OCI-LY1 (cell line): Measurements from ENCODE around the gene GMFB.
"Not testable (repeated sequence)": the region's sequence is repeated elsewhere in the genome, so short reads cannot be mapped to it uniquely, and the experiment has no call there.

ENCODE experiments used
- H2AFZ ChIP-seq: fragments of 200-600 bp; sonication (generic), shearing (Covaris generic); 2 replicates; pipeline ENCODE4 v1.6.0; 2014; ENCODE audit warnings: antibody characterized with exemption, mild to moderate bottlenecking, low read length
- H3F3A ChIP-seq: fragments of 200-600 bp; sonication (generic), shearing (Covaris generic); 2 replicates; pipeline ENCODE4 v1.6.0; 2014; ENCODE audit warnings: mild to moderate bottlenecking, antibody characterized with exemption, low read length, moderate library complexity; ENCODE audit not compliant: insufficient read depth
- H3K27ac ChIP-seq: fragments of 200-600 bp; sonication (generic); 2 replicates; pipeline ENCODE4 v1.5.1; 2014; ENCODE audit warnings: low read length, mixed run types, mild to moderate bottlenecking, low read depth; ENCODE audit not compliant: poor library complexity, severe bottlenecking
- H3K27me3 ChIP-seq: fragments of 200-600 bp; sonication (generic); 2 replicates; pipeline ENCODE4 v1.6.0; 2014; ENCODE audit warnings: antibody characterized with exemption, mild to moderate bottlenecking, low read length, moderate library complexity; ENCODE audit not compliant: insufficient read depth
- H3K36me3 ChIP-seq: fragments of 200-600 bp; sonication (generic); 2 replicates; pipeline ENCODE4 v1.6.1; 2014; ENCODE audit warnings: mild to moderate bottlenecking, antibody characterized with exemption, low read length, moderate library complexity, mixed read lengths; ENCODE audit not compliant: insufficient read depth
- H3K4me1 ChIP-seq: fragments of 200-600 bp; sonication (generic); 2 replicates; pipeline ENCODE4 v1.5.1; 2014; ENCODE audit warnings: mild to moderate bottlenecking, low read length, moderate library complexity; ENCODE audit not compliant: insufficient read depth, severe bottlenecking
- H3K4me2 ChIP-seq: fragments of 200-600 bp; sonication (generic), shearing (Covaris generic); 2 replicates; pipeline ENCODE4 v1.6.1; 2014; ENCODE audit warnings: low read length
- H3K4me3 ChIP-seq: fragments of 200-600 bp; sonication (generic); 2 replicates; pipeline ENCODE4 v1.5.1; 2014; ENCODE audit warnings: low read length, low read depth, mild to moderate bottlenecking, mixed read lengths; ENCODE audit not compliant: poor library complexity, severe bottlenecking
- H3K79me2 ChIP-seq: fragments of 200-600 bp; shearing (Covaris generic); 2 replicates; pipeline ENCODE4 v1.6.1; 2016; ENCODE audit warnings: mixed run types, low read length, mixed read lengths; ENCODE audit not compliant: insufficient read depth
- H3K9ac ChIP-seq: fragments of 200-600 bp; sonication (generic), shearing (Covaris generic); 2 replicates; pipeline ENCODE4 v1.6.1; 2014; ENCODE audit warnings: mild to moderate bottlenecking, low read length, mixed read lengths
- H3K9me2 ChIP-seq: fragments of 200-600 bp; sonication (generic), shearing (Covaris generic); 2 replicates; pipeline ENCODE4 v1.6.1; 2014; ENCODE audit warnings: low read depth, mild to moderate bottlenecking, low read length, mixed read lengths
- H3K9me3 ChIP-seq: fragments of 200-600 bp; shearing (Covaris generic); 2 replicates; pipeline ENCODE4 v1.6.1; 2014; ENCODE audit warnings: low read length, mixed read lengths
- H4K20me1 ChIP-seq: fragments of 200-600 bp; sonication (generic), shearing (Covaris generic); 2 replicates; pipeline ENCODE4 v1.6.0; 2016; ENCODE audit warnings: mild to moderate bottlenecking, low read length; ENCODE audit not compliant: insufficient read depth
- CTCF ChIP-seq: fragments of 200-600 bp; sonication (generic), shearing (Covaris generic); IDR thresholded peaks from 2 replicates; pipeline ENCODE4 v1.5.1; 2017; ENCODE audit warnings: mild to moderate bottlenecking, antibody characterized with exemption, low read length, moderate library complexity, mixed read lengths
- EZH2 ChIP-seq: fragments of 200-600 bp; sonication (generic), shearing (Covaris generic); IDR thresholded peaks from 2 replicates; pipeline ENCODE4 v1.8.0; 2017; ENCODE audit warnings: borderline replicate concordance, mixed run types, mild to moderate bottlenecking, antibody characterized with exemption, low read length, moderate library complexity, mixed read lengths

The GMFB gene

GRCh38 chr14:54459106-54459505 is 29.7 kb downstream of the GMFB start:
- H2AFZ ChIP-seq, result no peak overlapping the region
- no peaks in the 10 kb centered on the region for H4K20me1 ChIP-seq
- no peaks in the 10 kb centered on the region for H3F3A ChIP-seq
- no peaks in the 10 kb centered on the region for H3K4me1 ChIP-seq
- H3K4me2 ChIP-seq, result no peak overlapping the region
- H3K9ac ChIP-seq, result no peak overlapping the region
- peaks cover 10% of the 10 kb centered on the region for H3K9me3 ChIP-seq
- H3K27me3 ChIP-seq, result no peaks in the 10 kb centered on the region
- TF ChIP-seq CTCF (no peak), EZH2 (no peak)
- no peaks in the 10 kb centered on the region for H3K9me2 ChIP-seq
- no peaks in the 10 kb centered on the region for H3K36me3 ChIP-seq
- no peak overlapping the region for H3K27ac ChIP-seq
- H3K4me3 ChIP-seq, result no peak overlapping the region
- H3K79me2 ChIP-seq, result no peaks in the 10 kb centered on the region

- H3K36me3 ChIP-seq, H3K9me2 ChIP-seq, H3K9me3 ChIP-seq, H4K20me1 ChIP-seq, H3K9ac ChIP-seq, H2AFZ ChIP-seq, H3K4me1 ChIP-seq, H3K79me2 ChIP-seq, H3K4me2 ChIP-seq, H3F3A ChIP-seq, H3K4me3 ChIP-seq, H3K27me3 ChIP-seq, H3K27ac ChIP-seq: not testable (repeated sequence)
These were observed 30.2 kb downstream of the GMFB start for GRCh38 chr14:54458536-54458935.

GRCh38 chr14:54457609-54457996 is 31.2 kb downstream of the GMFB start:
- H3K27me3 ChIP-seq, result no peaks in the 10 kb centered on the region
- no peaks in the 10 kb centered on the region for H3F3A ChIP-seq
- TF ChIP-seq EZH2, result no peak
- TF ChIP-seq CTCF, result no peak
- H4K20me1 ChIP-seq, result no peaks in the 10 kb centered on the region
- H3K4me2 ChIP-seq, result no peak overlapping the region
- H2AFZ ChIP-seq, result no peak overlapping the region
- H3K4me1 ChIP-seq, result no peaks in the 10 kb centered on the region
- no peak overlapping the region for H3K9ac ChIP-seq
- H3K36me3 ChIP-seq, result no peaks in the 10 kb centered on the region
- no peak overlapping the region for H3K4me3 ChIP-seq
- no peak overlapping the region for H3K27ac ChIP-seq
- H3K9me3 ChIP-seq, result peaks cover 10% of the 10 kb centered on the region
- no peaks in the 10 kb centered on the region for H3K9me2 ChIP-seq
- H3K79me2 ChIP-seq, result no peaks in the 10 kb centered on the region

- not testable (repeated sequence) for H2AFZ ChIP-seq, H3K9ac ChIP-seq, H3K27ac ChIP-seq, H3K9me3 ChIP-seq, H3K9me2 ChIP-seq, H3K4me1 ChIP-seq, H3K36me3 ChIP-seq, H3K27me3 ChIP-seq, H3K4me3 ChIP-seq, H3F3A ChIP-seq, H4K20me1 ChIP-seq, H3K79me2 ChIP-seq, H3K4me2 ChIP-seq
These were observed 31.8 kb downstream of the GMFB start for GRCh38 chr14:54456820-54457608.
